KMS-11 (cell line): Measurements from ENCODE around the gene ZNF774.

Experiments used
- H2AFZ ChIP-seq: fragments of 200-600 bp; sonication (generic); 2 replicates; pipeline ENCODE4 v1.6.1; 2016; ENCODE audit warnings: antibody characterized with exemption, mixed run types, low read depth
- H3K27ac ChIP-seq: fragments of 200-600 bp; sonication (generic); 2 replicates; pipeline ENCODE4 v1.6.1; 2016; ENCODE audit warnings: mild to moderate bottlenecking, mixed run types
- H3K27me3 ChIP-seq: fragments of 200-600 bp; sonication (generic); 2 replicates; pipeline ENCODE4 v1.6.1; 2017; ENCODE audit warnings: mild to moderate bottlenecking, low read depth, mixed run types, moderate library complexity; ENCODE audit not compliant: insufficient read depth
- H3K36me3 ChIP-seq: fragments of 200-600 bp; sonication (generic); 2 replicates; pipeline ENCODE4 v1.6.1; 2017; ENCODE audit warnings: mild to moderate bottlenecking, mixed run types; ENCODE audit not compliant: insufficient read depth
- H3K4me1 ChIP-seq: fragments of 200-600 bp; sonication (generic); 2 replicates; pipeline ENCODE4 v1.6.1; 2016; ENCODE audit warnings: mild to moderate bottlenecking, low read depth, mixed run types; ENCODE audit not compliant: poor library complexity, severe bottlenecking
- H3K4me2 ChIP-seq: fragments of 200-600 bp; sonication (generic); 2 replicates; pipeline ENCODE4 v1.7.0; 2016; ENCODE audit warnings: mild to moderate bottlenecking, mixed run types
- H3K4me3 ChIP-seq: fragments of 200-600 bp; sonication (generic); IDR thresholded peaks from 2 replicates; pipeline ENCODE4 v1.6.1; 2017; ENCODE audit warnings: low read depth, low read length, mixed read lengths; ENCODE audit not compliant: insufficient read depth
- H3K79me2 ChIP-seq: fragments of 200-600 bp; sonication (generic); 2 replicates; pipeline ENCODE4 v1.6.1; 2016; ENCODE audit warnings: low read depth, mixed run types; ENCODE audit not compliant: insufficient read depth
- H3K9ac ChIP-seq: fragments of 200-600 bp; sonication (generic); 2 replicates; pipeline ENCODE4 v1.6.1; 2016; ENCODE audit warnings: mild to moderate bottlenecking, mixed run types
- H4K20me1 ChIP-seq: fragments of 200-600 bp; sonication (generic); 2 replicates; pipeline ENCODE4 v1.6.1; 2016; ENCODE audit warnings: mild to moderate bottlenecking, mixed run types; ENCODE audit not compliant: insufficient read depth
- CTCF ChIP-seq: fragments of 200-600 bp; sonication (generic); conservative IDR thresholded peaks from 2 replicates; pipeline ENCODE4 v1.6.1; 2017; ENCODE audit warnings: low read depth, mild to moderate bottlenecking, antibody characterized with exemption, low read length, moderate library complexity, mixed read lengths

ZNF774 gene

GRCh38 chr15:90349821-90350220, 2.3 kb upstream of the ZNF774 start:
- H3K9ac ChIP-seq = no peak overlapping the region
- no peak overlapping the region for H3K4me3 ChIP-seq
- peaks cover 5% of the 10 kb centered on the region for H3K4me1 ChIP-seq
- H3K27ac ChIP-seq = no peak overlapping the region
- H3K4me2 ChIP-seq = no peak overlapping the region
- H3K79me2 ChIP-seq = no peaks in the 10 kb centered on the region
- no peaks in the 10 kb centered on the region for H3K36me3 ChIP-seq
- H2AFZ ChIP-seq = no peak overlapping the region
- TF ChIP-seq CTCF = no peak
- no peaks in the 10 kb centered on the region for H3K27me3 ChIP-seq
- no peaks in the 10 kb centered on the region for H4K20me1 ChIP-seq

GRCh38 chr15:90351479-90352106, 491 bp upstream of the ZNF774 start:
- H3K9ac ChIP-seq = peak overlapping the region; percentile 56; the same call in 1 of the 2 replicates

GRCh38 chr15:90354986-90355385, 2.9 kb downstream of the ZNF774 start:
- no peak overlapping the region for H3K4me3 ChIP-seq
- no peak overlapping the region for H3K27ac ChIP-seq
- H3K4me1 ChIP-seq = peaks cover 5% of the 10 kb centered on the region
- H3K9ac ChIP-seq = no peak overlapping the region
- no peak overlapping the region for H2AFZ ChIP-seq
- H3K4me2 ChIP-seq = no peak overlapping the region
- H4K20me1 ChIP-seq = no peaks in the 10 kb centered on the region
- H3K36me3 ChIP-seq = no peaks in the 10 kb centered on the region
- no peaks in the 10 kb centered on the region for H3K79me2 ChIP-seq
- TF ChIP-seq CTCF = no peak
- H3K27me3 ChIP-seq = no peaks in the 10 kb centered on the region

More at GRCh38 chr15:90351479-90352106, 491 bp upstream of the ZNF774 start:
- peak overlapping the region; percentile 63 for H3K4me2 ChIP-seq
- H3K4me1 ChIP-seq = peaks cover 5% of the 10 kb centered on the region
- no peak for TF ChIP-seq CTCF
- H3K27me3 ChIP-seq = no peaks in the 10 kb centered on the region
- peak overlapping the region; percentile 99 for H2AFZ ChIP-seq
- no peaks in the 10 kb centered on the region for H3K79me2 ChIP-seq
- H3K27ac ChIP-seq = no peak overlapping the region
- H3K36me3 ChIP-seq = no peaks in the 10 kb centered on the region
- H3K4me3 ChIP-seq = no peak overlapping the region
- H4K20me1 ChIP-seq = no peaks in the 10 kb centered on the region

GRCh38 chr15:90358124-90359033, 6.3 kb downstream of the ZNF774 start:
- H3K4me1 ChIP-seq = peaks cover 3% of the 10 kb centered on the region
- H3K4me2 ChIP-seq = no peak overlapping the region
- H3K27ac ChIP-seq = no peak overlapping the region
- H4K20me1 ChIP-seq = no peaks in the 10 kb centered on the region
- no peak overlapping the region for H3K9ac ChIP-seq
- H3K36me3 ChIP-seq = no peaks in the 10 kb centered on the region
- no peak for TF ChIP-seq CTCF
- no peak overlapping the region for H3K4me3 ChIP-seq
- no peaks in the 10 kb centered on the region for H3K27me3 ChIP-seq
- no peaks in the 10 kb centered on the region for H3K79me2 ChIP-seq
- no peak overlapping the region for H2AFZ ChIP-seq
